ENCODE data around the gene SELPLG. TPM values are rescaled to one million over a fixed set of nuclear protein-coding genes. Genes with fewer than 3 reads are reported as not detected.

The SELPLG gene
- total RNA-seq, 2 donors from 2014 or later: 2.5 to 4.4 TPM

DNA sequence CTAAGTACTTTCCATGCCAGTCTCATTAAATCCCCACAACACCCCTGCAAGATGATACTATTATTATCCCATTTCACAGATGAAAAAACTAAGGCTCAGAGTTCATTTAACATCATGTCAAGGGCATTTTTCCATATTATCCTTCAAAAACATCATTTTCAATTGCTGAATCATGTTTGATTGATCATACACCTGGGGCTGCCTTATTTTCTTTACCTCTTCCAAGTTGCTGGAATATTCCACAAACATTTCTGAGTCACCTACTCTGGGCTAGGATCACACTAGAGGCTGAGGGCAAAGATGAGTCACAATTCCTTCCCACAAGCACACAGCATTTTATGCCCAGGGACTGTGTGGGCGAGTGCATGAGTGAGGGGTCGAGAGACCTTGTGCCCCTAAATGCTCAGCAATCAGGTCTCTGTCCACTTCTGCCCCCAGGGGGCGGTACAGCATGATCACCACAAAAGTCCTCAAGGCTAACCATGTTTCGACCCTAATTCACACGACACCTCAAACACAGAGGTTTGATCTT is 21.7 kb downstream of the SELPLG start:
- intact Hi-C loops (cut with DNase I): no loop called here
- H3K4me1 ChIP-seq: no peaks in the 10 kb centered on the region
- H3K4me3 ChIP-seq: no peak overlapping the region
- DNase-seq: no peak
- H3K27me3 ChIP-seq: no peaks in the 10 kb centered on the region
- H3K9ac ChIP-seq (ENCODE audit: low read depth in 2 of 2, low read length in 2 of 2): no peak overlapping the region
- peak; percentile 25 for TF ChIP-seq CTCF (IDR thresholded peaks at IDR 0.05)
- no peaks in the 10 kb centered on the region for H3K36me3 ChIP-seq
- no peak overlapping the region for H3K27ac ChIP-seq
- no peaks in the 10 kb centered on the region for H3K9me3 ChIP-seq

- TF ChIP-seq CTCF (IDR thresholded peaks at IDR 0.05): no peak
- H3K27ac ChIP-seq: no peak overlapping the region
- H3K36me3 ChIP-seq: no peaks in the 10 kb centered on the region
- DNase-seq: no peak
- no peak overlapping the region for H3K4me3 ChIP-seq
- intact Hi-C loops (cut with DNase I): no loop called here
- no peaks in the 10 kb centered on the region for H3K27me3 ChIP-seq
- no peaks in the 10 kb centered on the region for H3K9me3 ChIP-seq
- no peaks in the 10 kb centered on the region for H3K4me1 ChIP-seq
- H3K9ac ChIP-seq (ENCODE audit: low read depth in 2 of 2, low read length in 2 of 2): no peak overlapping the region
Measured at GRCh38 chr12:108610856-108611605, 22.7 kb downstream of the SELPLG start.

DNA sequence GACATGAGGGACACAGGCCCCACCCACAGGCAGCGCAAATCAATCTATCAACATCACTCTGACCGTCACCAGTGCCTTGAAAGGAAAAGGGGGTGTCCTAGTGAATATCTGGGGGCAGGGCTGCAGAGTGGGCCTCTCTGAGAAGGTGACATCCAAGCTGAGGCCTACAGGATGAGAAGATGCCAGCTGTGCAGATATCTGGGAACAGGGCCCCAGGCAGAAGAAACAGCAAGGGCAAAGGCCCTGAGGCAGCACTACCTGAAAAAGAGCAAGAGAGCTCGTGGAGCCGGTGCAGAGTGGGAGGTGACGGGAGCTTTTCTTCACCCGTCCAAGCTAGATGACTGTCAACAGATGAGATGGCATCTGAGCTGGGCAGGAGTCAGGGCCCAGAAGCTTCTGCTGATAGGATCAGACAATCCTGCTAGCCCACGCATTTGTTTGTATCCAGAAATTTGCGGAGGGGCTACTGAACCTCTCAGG is 23.3 kb downstream of the SELPLG start:
- no peaks in the 10 kb centered on the region for H3K4me1 ChIP-seq
- H3K36me3 ChIP-seq: no peaks in the 10 kb centered on the region
- no peak for DNase-seq
- no peak overlapping the region for H3K9ac ChIP-seq (ENCODE audit: low read depth in 2 of 2, low read length in 2 of 2)
- intact Hi-C loops (cut with DNase I): no loop called here
- H3K27ac ChIP-seq: no peak overlapping the region
- no peaks in the 10 kb centered on the region for H3K27me3 ChIP-seq
- no peaks in the 10 kb centered on the region for H3K9me3 ChIP-seq
- TF ChIP-seq CTCF (IDR thresholded peaks at IDR 0.05): no peak
- no peak overlapping the region for H3K4me3 ChIP-seq

- intact Hi-C loops (cut with DNase I): no loop called here
- Histone ChIP-seq H3K4me1 (no peaks in the 10 kb centered on the region), H3K4me3 (no peak overlapping the region), H3K36me3 (no peaks in the 10 kb centered on the region), H3K27ac (no peak overlapping the region), H3K9me3 (no peaks in the 10 kb centered on the region), H3K9ac (ENCODE audit: low read depth in 2 of 2, low read length in 2 of 2) (no peak overlapping the region), H3K27me3 (no peaks in the 10 kb centered on the region)
- peak; percentile 63 for DNase-seq
- TF ChIP-seq CTCF (IDR thresholded peaks at IDR 0.05): no peak
Measured at GRCh38 chr12:108609537-108610335, 24.0 kb downstream of the SELPLG start.

DNA sequence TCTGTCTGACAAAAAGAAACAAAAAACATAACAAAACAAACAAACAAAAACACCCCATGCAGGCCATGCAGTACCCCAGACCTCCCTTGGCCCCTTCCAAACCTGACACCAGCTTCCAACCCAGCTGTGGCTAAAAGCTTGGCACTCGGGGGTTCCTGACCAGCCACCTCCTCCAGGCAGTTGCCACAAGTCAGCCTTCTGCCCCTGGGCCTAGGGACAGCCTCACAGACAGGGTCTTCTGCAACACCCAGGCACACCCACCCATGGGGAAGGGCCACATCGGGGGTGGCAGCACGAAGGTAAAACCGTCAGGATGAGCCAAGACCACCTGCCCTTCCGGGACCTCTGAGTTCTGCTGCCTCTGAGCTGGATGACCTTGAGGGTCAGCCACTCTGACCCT is 25.1 kb downstream of the SELPLG start:
- Histone ChIP-seq H3K36me3 (no peaks in the 10 kb centered on the region), H3K27me3 (no peaks in the 10 kb centered on the region), H3K4me1 (no peaks in the 10 kb centered on the region), H3K4me3 (no peak overlapping the region), H3K27ac (no peak overlapping the region), H3K9ac (ENCODE audit: low read depth in 2 of 2, low read length in 2 of 2) (no peak overlapping the region), H3K9me3 (no peaks in the 10 kb centered on the region)
- intact Hi-C loops (cut with DNase I): no loop called here
- DNase-seq: no peak
- TF ChIP-seq CTCF (IDR thresholded peaks at IDR 0.05): no peak

Measured in colonic mucosa (tissue), 4 donors.